Stomach (tissue), 9 donors: ENCODE results near the gene ZC3H7B. TPM values are rescaled to one million over a fixed set of nuclear protein-coding genes. Genes with fewer than 3 reads are reported as not detected.

ENCODE experiments used
- DNase-seq, 2 donors: peaks; one replicate each; pipeline versions ENCODE4 v3.0.0 to v3.0.0-alpha.2; 2013 to 2019
- H3K27ac ChIP-seq, 5 donors: fragments of 200-600 bp in 4 of 5; sonication (generic) in 4 of 5; one replicate each; pipeline ENCODE4 v1.5.1; 2013 to 2019; ENCODE audit warnings: mild to moderate bottlenecking in 1 of 5, moderate library complexity in 1 of 5
- H3K27me3 ChIP-seq, 3 donors: fragments of 200-600 bp; sonication (generic); one replicate each; pipeline ENCODE4 v1.5.1; 2017 to 2019; ENCODE audit warnings: mixed run types in 1 of 3
- H3K36me3 ChIP-seq, 4 donors: fragments of 200-600 bp; sonication (generic); 1 replicate in 3 of 4; 2 replicates in 1 of 4; pipeline ENCODE4 v1.5.1; 2016 to 2019
- H3K4me1 ChIP-seq, 4 donors: fragments of 200-600 bp; sonication (generic); one replicate each; pipeline ENCODE4 v1.5.1; 2016 to 2019
- H3K4me3 ChIP-seq, 4 donors: fragments of 200-600 bp; sonication (generic) in 3 of 4; one replicate each; pipeline ENCODE4 v1.5.1; 2016 to 2019; ENCODE audit warnings: mild to moderate bottlenecking in 1 of 4
- H3K9me3 ChIP-seq, 4 donors: fragments of 200-600 bp; sonication (generic); one replicate each; pipeline ENCODE4 v1.5.1; 2016 to 2019
- EP300 ChIP-seq: sonication (generic); formaldehyde crosslinking; IDR thresholded peaks from one replicate; pipeline ENCODE4 v1.6.1; 2017; ENCODE audit warnings: antibody characterized with exemption
- POLR2A ChIP-seq, 4 donors: fragments of 450-650 bp; IDR thresholded peaks; one replicate each; pipeline ENCODE4 v1.6.1; 2016; ENCODE audit warnings: antibody characterized with exemption in 4 of 4, control low read depth in 2 of 4, mild to moderate bottlenecking in 1 of 4, moderate library complexity in 1 of 4
- POLR2AphosphoS5 ChIP-seq, 3 donors: sonication (generic); formaldehyde crosslinking; IDR thresholded peaks; one replicate each; pipeline ENCODE4 v1.6.1; 2016; ENCODE audit warnings: antibody characterized with exemption in 3 of 3
- WGBS, 5 donors: extraction: QIAGEN DNeasy Blood & Tissue Kit in 3 of 5; methylation state at CpG; one replicate each; pipeline versions ENCODE4 v1.1.5 to v1.1.7; 2013 to 2018; 5-methylcytosine and 5-hydroxymethylcytosine counted together
- intact Hi-C: fragments of 100-400 bp; cut with DNase I; formaldehyde crosslinking; loops from one replicate; pipeline ENCODE4 v1.15.1; 2023; ENCODE audit warnings: low total_unique reads
- polyA plus RNA-seq, 3 donors: library from polyadenylated mRNA; stranded (reverse); fragments of 200-250 nt; gene quantifications; one replicate each; pipeline ENCODE4 v1.2.3, GENCODE V29; 2013
- total RNA-seq, 5 donors: library from RNA; depleted of rRNA; stranded (reverse); fragments of >200 nt; gene quantifications; one replicate each; pipeline versions ENCODE4 v1.1.0 to v1.2.3, GENCODE V29; 2014 to 2016
- TF ChIP-seq, protein P1 (sequence below), 7 experiments: fragments of 450-650 bp in 4 of 7; fragments of 200-600 bp in 3 of 7; sonication (generic) in 3 of 7; IDR thresholded peaks; one replicate each; pipeline ENCODE4 v1.5.1; 2016 to 2019; ENCODE audit warnings: antibody characterized with exemption in 7 of 7, control low read depth in 2 of 7, mild to moderate bottlenecking in 1 of 7
- donor health status: healthy with polysubstance abuse.
- donor health status: Bipolar disorder and iron deficiency.
- donor health status: healthy.

ZC3H7B gene
- total and polyA plus RNA-seq, 8 donors: 4.7 to 40.1 (median 26.2) TPM

DNA sequence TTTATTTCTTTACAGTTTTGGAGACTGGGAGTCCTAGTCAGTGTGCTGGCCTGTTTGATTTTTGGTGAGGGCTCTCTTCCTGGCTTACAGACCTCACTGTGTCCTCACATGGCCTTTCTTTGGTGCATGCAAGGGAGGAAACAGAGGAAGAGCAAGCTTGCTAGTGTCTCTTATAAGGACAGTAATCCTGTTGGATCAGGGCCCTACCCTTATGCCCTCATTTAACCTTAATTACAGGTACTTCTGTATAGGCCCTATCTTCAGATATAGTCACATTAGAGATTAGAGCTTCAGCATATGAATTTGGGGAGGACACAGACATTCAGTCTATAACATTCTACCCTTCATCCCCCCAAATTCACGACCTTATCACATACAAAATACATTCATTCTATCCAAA, 14.3 kb downstream of the ZC3H7B start:
- no peak overlapping the region for H3K27ac ChIP-seq
- H3K9me3 ChIP-seq: no peaks in the 10 kb centered on the region
- H3K27me3 ChIP-seq: no peaks in the 10 kb centered on the region
- no peak for DNase-seq
- no peak for TF ChIP-seq EP300
- TF ChIP-seq, protein P1, sequence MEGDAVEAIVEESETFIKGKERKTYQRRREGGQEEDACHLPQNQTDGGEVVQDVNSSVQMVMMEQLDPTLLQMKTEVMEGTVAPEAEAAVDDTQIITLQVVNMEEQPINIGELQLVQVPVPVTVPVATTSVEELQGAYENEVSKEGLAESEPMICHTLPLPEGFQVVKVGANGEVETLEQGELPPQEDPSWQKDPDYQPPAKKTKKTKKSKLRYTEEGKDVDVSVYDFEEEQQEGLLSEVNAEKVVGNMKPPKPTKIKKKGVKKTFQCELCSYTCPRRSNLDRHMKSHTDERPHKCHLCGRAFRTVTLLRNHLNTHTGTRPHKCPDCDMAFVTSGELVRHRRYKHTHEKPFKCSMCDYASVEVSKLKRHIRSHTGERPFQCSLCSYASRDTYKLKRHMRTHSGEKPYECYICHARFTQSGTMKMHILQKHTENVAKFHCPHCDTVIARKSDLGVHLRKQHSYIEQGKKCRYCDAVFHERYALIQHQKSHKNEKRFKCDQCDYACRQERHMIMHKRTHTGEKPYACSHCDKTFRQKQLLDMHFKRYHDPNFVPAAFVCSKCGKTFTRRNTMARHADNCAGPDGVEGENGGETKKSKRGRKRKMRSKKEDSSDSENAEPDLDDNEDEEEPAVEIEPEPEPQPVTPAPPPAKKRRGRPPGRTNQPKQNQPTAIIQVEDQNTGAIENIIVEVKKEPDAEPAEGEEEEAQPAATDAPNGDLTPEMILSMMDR (IDR thresholded peaks at IDR 0.05): no peak
- TF ChIP-seq POLR2A (IDR thresholded peaks at IDR 0.05): no peak
- no peak for TF ChIP-seq POLR2AphosphoS5 (IDR thresholded peaks at IDR 0.05)
- 56 to 84% (median 68%) methylated on average over 1 of the region's 1 CpG for WGBS, 5 donors
- intact Hi-C loops: no loop called here
- H3K4me1 ChIP-seq: no peaks in the 10 kb centered on the region
- H3K4me3 ChIP-seq: no peak overlapping the region
- peaks cover 0 to 35% (median 19%) of the 10 kb centered on the region in 4 donors for H3K36me3 ChIP-seq

DNA sequence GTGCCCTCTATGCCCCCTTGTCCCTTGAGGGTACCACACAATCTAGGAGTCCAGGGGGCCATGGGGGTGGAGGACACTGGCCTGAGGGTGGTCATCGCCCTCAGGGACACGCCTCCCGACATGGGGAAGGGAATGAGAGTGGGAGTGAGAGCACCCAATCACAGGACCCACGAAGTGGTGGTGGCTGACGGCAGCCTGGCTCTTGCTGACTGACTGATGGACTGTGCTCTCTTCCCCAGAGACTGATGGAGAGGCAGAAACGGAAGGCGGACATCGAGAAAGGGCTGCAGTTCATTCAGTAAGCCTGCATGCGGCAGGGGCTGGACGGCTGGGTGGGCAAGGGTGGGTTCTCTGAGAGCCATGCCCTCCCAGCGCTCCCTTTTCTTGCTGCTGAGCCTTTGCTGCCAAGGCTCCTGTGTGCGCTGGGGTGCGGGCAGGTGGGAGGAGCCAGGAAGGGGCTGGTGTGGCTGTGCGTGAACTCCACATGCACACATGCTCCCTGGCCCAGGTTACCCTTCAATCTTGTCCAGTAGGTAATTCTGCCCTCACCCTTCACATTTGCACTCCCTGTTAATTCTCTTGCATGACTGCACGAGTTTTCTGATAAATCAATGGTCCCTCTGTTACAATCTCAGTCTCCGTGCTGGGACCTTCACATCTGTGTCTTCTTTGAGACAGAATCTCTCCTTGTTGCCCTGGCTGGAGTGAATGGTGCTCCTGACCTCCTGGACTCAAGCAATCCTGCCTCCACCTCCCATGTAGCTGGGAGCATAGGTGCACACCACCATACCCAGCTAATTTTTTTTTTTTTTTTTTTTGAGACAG, 19.3 kb downstream of the ZC3H7B start:
- no peak for DNase-seq
- intact Hi-C loops: no loop called here
- H3K4me3 ChIP-seq: no peak overlapping the region
- no peaks in the 10 kb centered on the region for H3K27me3 ChIP-seq
- peaks cover 10 to 72% (median 59%) of the 10 kb centered on the region in 4 donors for H3K36me3 ChIP-seq
- no peak for TF ChIP-seq POLR2A (IDR thresholded peaks at IDR 0.05)
- WGBS, 5 donors: 90 to 94% (median 93%) methylated on average over 9 to 16 of the region's 16 CpGs
- no peak overlapping the region for H3K27ac ChIP-seq
- no peaks in the 10 kb centered on the region for H3K4me1 ChIP-seq
- no peaks in the 10 kb centered on the region for H3K9me3 ChIP-seq

DNA sequence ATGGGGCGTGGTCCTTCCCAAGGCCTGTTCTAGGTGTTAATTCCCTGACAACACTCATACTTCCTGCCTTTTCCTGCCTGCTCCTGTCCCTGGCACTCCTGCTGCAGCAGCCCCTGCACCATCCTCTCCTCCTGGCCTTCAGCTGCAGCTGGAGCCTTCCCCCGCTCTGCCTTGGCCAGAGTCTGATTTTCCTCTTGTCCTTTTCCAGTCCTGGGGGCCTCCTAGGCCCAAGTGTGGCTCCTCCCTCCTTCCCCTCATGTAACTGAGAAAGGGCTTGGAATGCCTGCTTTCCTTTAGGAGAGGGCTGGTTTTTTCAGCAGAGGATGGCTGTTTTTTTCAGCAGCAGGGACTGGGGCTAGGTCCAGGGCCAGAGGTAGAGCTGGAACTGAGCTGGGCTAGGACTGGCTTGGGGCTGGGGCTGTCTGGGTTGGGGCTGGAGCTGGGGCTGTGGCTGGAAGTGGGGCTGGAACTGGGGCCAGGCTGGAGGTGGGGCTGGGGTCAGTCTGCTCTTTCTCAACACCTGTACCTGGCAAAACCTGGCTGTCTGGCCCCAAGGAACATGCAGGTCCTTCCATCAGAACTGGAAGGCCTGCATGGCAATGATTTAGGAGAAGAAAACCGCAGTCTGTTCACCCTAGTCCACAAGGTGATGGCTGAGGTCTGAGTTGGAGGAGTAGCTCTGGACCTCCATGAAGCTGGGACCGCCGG, 23.6 kb downstream of the ZC3H7B start:
- H3K27ac ChIP-seq: no peak overlapping the region
- no peaks in the 10 kb centered on the region for H3K4me1 ChIP-seq
- TF ChIP-seq POLR2A (IDR thresholded peaks at IDR 0.05): no peak
- TF ChIP-seq EP300: no peak
- TF ChIP-seq POLR2AphosphoS5 (IDR thresholded peaks at IDR 0.05): no peak
- TF ChIP-seq, protein P1 (IDR thresholded peaks at IDR 0.05): no peak
- no peaks in the 10 kb centered on the region for H3K27me3 ChIP-seq
- peaks cover 43 to 98% (median 95%) of the 10 kb centered on the region in 4 donors for H3K36me3 ChIP-seq
- intact Hi-C loops: no loop called here
- WGBS, 5 donors: 90 to 97% (median 92%) methylated on average over 5 of the region's 5 CpGs
- no peak for DNase-seq
- H3K9me3 ChIP-seq: no peaks in the 10 kb centered on the region
- H3K4me3 ChIP-seq: no peak overlapping the region

DNA sequence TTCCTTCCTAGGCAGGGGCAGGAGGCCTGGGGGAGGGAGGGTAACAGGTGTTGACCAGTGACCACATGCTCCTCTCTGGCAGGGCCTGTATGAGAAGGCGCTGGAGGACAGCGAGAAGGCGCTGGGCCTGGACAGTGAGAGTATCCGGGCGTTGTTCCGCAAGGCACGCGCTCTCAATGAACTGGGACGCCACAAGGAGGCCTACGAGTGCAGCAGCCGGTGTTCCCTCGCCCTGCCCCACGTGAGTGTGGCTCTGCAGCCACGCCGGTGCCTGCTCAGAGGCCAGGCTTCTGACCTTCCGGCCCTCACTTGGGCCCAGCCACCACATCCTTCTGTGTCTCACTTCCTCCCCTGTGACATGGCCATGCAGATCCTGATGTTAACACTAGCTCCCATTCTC, 25.8 kb downstream of the ZC3H7B start:
- Histone ChIP-seq H3K4me1 (no peaks in the 10 kb centered on the region), H3K9me3 (no peaks in the 10 kb centered on the region), H3K27me3 (no peaks in the 10 kb centered on the region), H3K36me3 (peaks cover 50 to 100% (median 100%) of the 10 kb centered on the region in 4 donors), H3K27ac (no peak overlapping the region), H3K4me3 (no peak overlapping the region)
- intact Hi-C loops: no loop called here
- no peak for DNase-seq
- WGBS, 5 donors: 83 to 92% (median 88%) methylated on average over 16 of the region's 16 CpGs
- TF ChIP-seq POLR2AphosphoS5 (IDR thresholded peaks at IDR 0.05): no peak
- TF ChIP-seq, protein P1 (IDR thresholded peaks at IDR 0.05): no peak
- TF ChIP-seq POLR2A (IDR thresholded peaks at IDR 0.05): no peak
- TF ChIP-seq EP300: no peak
